Measurements from ENCODE around the gene CDH13. TPM values are rescaled to one million over a fixed set of nuclear protein-coding genes. Genes with fewer than 3 reads are reported as not detected.

Gene CDH13
- total RNA-seq, 2 experiments from 2014 or later = not detected

- Histone ChIP-seq H4K20me1 (ENCODE audit: insufficient read depth, low read length) (no peaks in the 10 kb centered on the region), H3K79me2 (ENCODE audit: insufficient read depth, low read depth, low read length) (no peaks in the 10 kb centered on the region), H3K4me3 (ENCODE audit: low read depth, low read length, poor library complexity, severe bottlenecking) (no peak overlapping the region), H3K9me3 (ENCODE audit: low read length) (no peaks in the 10 kb centered on the region), H3K9me2 (ENCODE audit: insufficient read depth, low read length) (no peaks in the 10 kb centered on the region), H3K4me2 (ENCODE audit: low read length) (no peak overlapping the region), H2AFZ (ENCODE audit: low read length) (no peak overlapping the region), H3K27ac (ENCODE audit: low read depth, low read length, poor library complexity, severe bottlenecking) (no peak overlapping the region), H3K4me1 (ENCODE audit: insufficient read depth, low read length, poor library complexity, severe bottlenecking) (no peaks in the 10 kb centered on the region), H3K36me3 (ENCODE audit: insufficient read depth, low read length) (no peaks in the 10 kb centered on the region)
- CTCF ChIA-PET (ENCODE audit: unreplicated experiment) = no interaction called here
- intact Hi-C loops (cut with micrococcal nuclease; ENCODE audit: unreplicated experiment) = no loop called here
- no peak for DNase-seq (ENCODE audit: low spot score)
- POLR2A ChIA-PET = interaction anchor here (0.7 kb wide), 1 partner anchor 30 kb away, joined by 4 read pairs; no protein-coding TSS in a partner anchor
- no peak for TF ChIP-seq EZH2phosphoT487 (IDR thresholded peaks at IDR 0.05; ENCODE audit: borderline replicate concordance, low read depth, low read length)
- no peak for TF ChIP-seq CTCF (conservative IDR thresholded peaks at IDR 0.05; ENCODE audit: low read length)
- BruUV-seq (replicated peaks) = no TSS peak
These were observed 327.6 kb downstream of the CDH13 start for GRCh38 chr16:82954224-82954929.

GRCh38 chr16:82955741-82956348 is 329.1 kb downstream of the CDH13 start:
- BruUV-seq (replicated peaks) = no TSS peak
- no peak overlapping the region for H3K27ac ChIP-seq (ENCODE audit: low read depth, low read length, poor library complexity, severe bottlenecking)
- no peak overlapping the region for H3K4me2 ChIP-seq (ENCODE audit: low read length)
- H3K36me3 ChIP-seq (ENCODE audit: insufficient read depth, low read length) = no peaks in the 10 kb centered on the region
- no peak for TF ChIP-seq EZH2phosphoT487 (IDR thresholded peaks at IDR 0.05; ENCODE audit: borderline replicate concordance, low read depth, low read length)
- no peaks in the 10 kb centered on the region for H3K9me2 ChIP-seq (ENCODE audit: insufficient read depth, low read length)
- no peaks in the 10 kb centered on the region for H3K79me2 ChIP-seq (ENCODE audit: insufficient read depth, low read depth, low read length)
- no peak for DNase-seq (ENCODE audit: low spot score)
- H3K4me1 ChIP-seq (ENCODE audit: insufficient read depth, low read length, poor library complexity, severe bottlenecking) = no peaks in the 10 kb centered on the region
- intact Hi-C loops (cut with micrococcal nuclease; ENCODE audit: unreplicated experiment) = no loop called here
- CTCF ChIA-PET (ENCODE audit: unreplicated experiment) = no interaction called here
- no peak overlapping the region for H2AFZ ChIP-seq (ENCODE audit: low read length)
- H3K4me3 ChIP-seq (ENCODE audit: low read depth, low read length, poor library complexity, severe bottlenecking) = no peak overlapping the region
- no peaks in the 10 kb centered on the region for H4K20me1 ChIP-seq (ENCODE audit: insufficient read depth, low read length)
- POLR2A ChIA-PET = interaction anchor here (0.5 kb wide), 1 partner anchor 256 kb away, joined by 6 read pairs; no protein-coding TSS in a partner anchor
- H3K9me3 ChIP-seq (ENCODE audit: low read length) = no peaks in the 10 kb centered on the region

GRCh38 chr16:82957212-82957611 is 330.4 kb downstream of the CDH13 start:
- intact Hi-C loops (cut with micrococcal nuclease; ENCODE audit: unreplicated experiment) = no loop called here

More at GRCh38 chr16:82957212-82957611, 330.4 kb downstream of the CDH13 start:
- POLR2A ChIA-PET = interaction anchor here (0.6 to 0.7 kb wide), 2 partner anchors 12 to 294 kb away, joined by 3 to 5 read pairs; no protein-coding TSS in a partner anchor
- DNase-seq (ENCODE audit: low spot score) = no peak
- Histone ChIP-seq H3K9me3 (ENCODE audit: low read length) (no peaks in the 10 kb centered on the region), H2AFZ (ENCODE audit: low read length) (no peak overlapping the region), H3K27ac (ENCODE audit: low read depth, low read length, poor library complexity, severe bottlenecking) (no peak overlapping the region), H3K4me2 (ENCODE audit: low read length) (no peak overlapping the region), H3K9me2 (ENCODE audit: insufficient read depth, low read length) (no peaks in the 10 kb centered on the region), H3K4me1 (ENCODE audit: insufficient read depth, low read length, poor library complexity, severe bottlenecking) (no peaks in the 10 kb centered on the region), H3K4me3 (ENCODE audit: low read depth, low read length, poor library complexity, severe bottlenecking) (no peak overlapping the region), H3K36me3 (ENCODE audit: insufficient read depth, low read length) (no peaks in the 10 kb centered on the region), H3K79me2 (ENCODE audit: insufficient read depth, low read depth, low read length) (no peaks in the 10 kb centered on the region), H4K20me1 (ENCODE audit: insufficient read depth, low read length) (no peaks in the 10 kb centered on the region)
- CTCF ChIA-PET (ENCODE audit: unreplicated experiment) = no interaction called here
- BruUV-seq (replicated peaks) = no TSS peak
- no peak for TF ChIP-seq EZH2phosphoT487 (IDR thresholded peaks at IDR 0.05; ENCODE audit: borderline replicate concordance, low read depth, low read length)
- TF ChIP-seq CTCF (conservative IDR thresholded peaks at IDR 0.05; ENCODE audit: low read length) = no peak

All from OCI-LY7 (cell line).